HG02938 (cell line): Measurements from ENCODE around the gene SMARCA5.
"Not testable (repeated sequence)": the region's sequence is repeated elsewhere in the genome, so short reads cannot be mapped to it uniquely, and the experiment has no call there.

Source experiments
- ATAC-seq: cut with Tn5 transposase; IDR thresholded peaks from one replicate; pipeline ENCODE4 v1.9.1; 2021; ENCODE audit warnings: mild to moderate bottlenecking, moderate library complexity; ENCODE audit not compliant: unreplicated experiment

Gene SMARCA5

GRCh38 chr4:143513314-143514168, at the start of gene SMARCA5:
Gene SMARCA5, plus strand, starts transcription at chr4:143513702. Its CDS starts 223 bp downstream, at chr4:143513925.
- peak; percentile 79 for ATAC-seq

DNA sequence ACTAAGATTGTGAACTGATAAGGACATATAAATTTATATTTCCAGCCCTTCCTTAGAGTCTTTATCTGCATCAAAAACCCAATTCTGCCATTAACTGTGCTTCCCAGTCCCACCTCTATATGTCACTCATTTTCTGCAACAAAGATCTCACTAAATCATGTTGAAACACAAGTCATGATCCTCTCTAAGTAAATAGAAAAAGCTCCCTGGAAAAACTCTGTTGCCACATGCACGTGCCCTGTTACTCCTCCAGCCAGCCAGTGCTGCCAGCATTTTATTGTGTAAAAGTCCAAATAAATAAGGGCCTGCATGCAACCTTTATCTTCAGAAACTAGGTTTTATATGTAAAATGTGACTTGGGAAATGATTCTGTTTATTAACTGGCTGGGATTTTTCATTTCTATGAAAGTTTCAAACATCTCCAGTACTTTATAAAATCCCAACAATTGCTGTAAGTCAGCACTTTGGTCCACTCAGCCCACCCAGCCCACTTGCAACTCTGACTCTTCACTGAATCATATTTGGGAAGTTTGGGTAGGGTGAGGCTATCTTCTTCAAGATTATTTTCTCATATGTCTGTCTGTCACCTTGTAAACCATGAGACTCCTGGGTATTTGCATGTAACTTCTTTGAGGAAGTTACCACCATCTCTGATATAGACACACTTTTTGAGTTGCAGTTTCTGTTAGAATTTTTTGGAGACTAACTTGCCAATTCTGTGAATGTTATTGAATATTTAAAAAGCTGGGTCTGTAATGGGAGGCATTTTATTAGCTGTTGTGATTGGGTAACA, 40.0 kb upstream of the SMARCA5 start:
- ATAC-seq, result peak; percentile 79

DNA sequence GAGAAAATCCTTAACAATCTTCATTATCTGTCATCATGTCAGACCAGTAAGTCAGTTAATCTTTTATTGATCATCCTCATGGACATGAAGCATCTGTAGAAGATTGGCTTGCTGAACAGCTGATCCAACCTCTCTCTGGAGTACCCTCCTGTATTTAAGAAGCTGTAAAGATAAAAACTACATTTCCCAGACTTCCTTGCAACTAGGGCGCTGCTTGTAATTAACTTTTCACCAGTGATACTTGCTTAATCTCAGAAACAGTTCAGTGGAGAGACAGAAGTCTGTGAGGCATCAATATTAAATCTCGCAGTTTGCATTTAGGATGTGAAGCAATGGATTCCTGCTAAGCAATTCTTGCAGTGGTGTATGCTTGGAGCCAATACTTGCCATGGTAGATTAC, 36.0 kb upstream of the SMARCA5 start:
- no peak for ATAC-seq

DNA sequence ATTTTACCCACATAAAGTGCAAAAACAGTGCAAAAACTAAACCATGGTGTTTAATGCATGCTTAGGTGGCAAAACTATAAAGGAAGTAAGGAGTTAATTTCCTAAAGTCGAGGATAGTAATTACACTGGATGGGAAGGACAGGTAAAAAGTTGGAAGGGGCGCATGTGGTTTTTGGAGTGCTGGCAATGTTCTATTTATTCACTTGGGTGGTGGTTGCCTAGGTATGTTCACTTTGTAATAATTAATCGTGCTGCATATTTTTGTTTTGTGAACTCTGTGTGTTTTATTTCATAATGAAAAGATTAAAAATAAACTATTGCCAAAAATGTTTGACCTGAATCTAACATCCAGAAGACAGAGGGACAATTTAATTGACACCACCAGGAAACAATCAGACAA, 32.1 kb upstream of the SMARCA5 start:
- no peak for ATAC-seq

DNA sequence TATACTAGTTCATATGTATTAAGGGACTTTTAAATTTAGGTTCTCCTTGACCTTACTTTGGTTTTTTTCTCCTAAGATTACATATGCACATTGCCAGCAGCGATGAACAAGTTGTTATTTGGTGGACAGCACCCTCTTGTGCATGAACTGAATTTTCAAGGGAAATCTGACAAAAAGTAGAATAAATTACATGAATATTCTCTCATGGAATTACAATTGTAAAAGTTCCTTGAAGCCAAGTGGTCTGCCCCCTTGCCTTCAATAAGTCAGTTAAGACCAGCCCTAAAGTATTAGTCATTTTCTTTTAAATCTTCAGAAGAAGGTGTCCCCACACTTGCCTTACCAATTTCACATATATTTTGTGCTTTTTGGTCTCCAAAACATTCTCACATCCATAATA, 30.7 kb upstream of the SMARCA5 start:
- ATAC-seq, result peak; percentile 63

- no peak for ATAC-seq
Measured at GRCh38 chr4:143486314-143486713, 27.2 kb upstream of the SMARCA5 start.

GRCh38 chr4:143488687-143489086, 24.8 kb upstream of the SMARCA5 start:
- ATAC-seq, result no peak

GRCh38 chr4:143489106-143489505, 24.4 kb upstream of the SMARCA5 start:
- no peak for ATAC-seq

GRCh38 chr4:143498021-143498420, 15.5 kb upstream of the SMARCA5 start:
- no peak for ATAC-seq

- no peak for ATAC-seq
Measured at GRCh38 chr4:143502231-143502630, 11.3 kb upstream of the SMARCA5 start.

- ATAC-seq, result no peak
Measured at GRCh38 chr4:143506031-143506430, 7.5 kb upstream of the SMARCA5 start.

GRCh38 chr4:143511906-143512305, 1.6 kb upstream of the SMARCA5 start:
- ATAC-seq, result no peak

- ATAC-seq, result peak; percentile 45
Measured at GRCh38 chr4:143512978-143513313, 556 bp upstream of the SMARCA5 start.

GRCh38 chr4:143514169-143514495, 630 bp downstream of the SMARCA5 start:
- ATAC-seq, result no peak

- no peak for ATAC-seq
Measured at GRCh38 chr4:143514497-143514896, 995 bp downstream of the SMARCA5 start.

DNA sequence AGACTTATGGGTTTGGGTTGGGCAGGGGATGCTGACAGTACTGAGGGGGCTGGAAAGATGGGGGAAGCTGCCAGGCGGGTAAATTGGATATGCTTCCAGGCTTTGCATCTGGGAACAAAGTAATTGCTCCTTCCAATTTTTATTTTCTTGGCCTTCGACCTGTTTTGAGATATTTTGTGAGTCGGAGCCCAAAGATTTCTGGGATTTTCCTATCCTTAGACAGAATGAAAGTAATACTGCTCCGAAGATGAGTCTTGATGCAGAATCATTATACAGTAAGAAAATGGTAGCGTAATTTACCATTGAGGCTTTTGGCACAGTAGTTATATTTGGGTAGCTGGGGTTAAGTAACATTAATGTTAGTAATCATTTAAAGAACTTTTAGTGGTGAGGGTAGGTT, 1.4 kb downstream of the SMARCA5 start:
- no peak for ATAC-seq

GRCh38 chr4:143515905-143516304, 2.4 kb downstream of the SMARCA5 start:
- ATAC-seq, result no peak

DNA sequence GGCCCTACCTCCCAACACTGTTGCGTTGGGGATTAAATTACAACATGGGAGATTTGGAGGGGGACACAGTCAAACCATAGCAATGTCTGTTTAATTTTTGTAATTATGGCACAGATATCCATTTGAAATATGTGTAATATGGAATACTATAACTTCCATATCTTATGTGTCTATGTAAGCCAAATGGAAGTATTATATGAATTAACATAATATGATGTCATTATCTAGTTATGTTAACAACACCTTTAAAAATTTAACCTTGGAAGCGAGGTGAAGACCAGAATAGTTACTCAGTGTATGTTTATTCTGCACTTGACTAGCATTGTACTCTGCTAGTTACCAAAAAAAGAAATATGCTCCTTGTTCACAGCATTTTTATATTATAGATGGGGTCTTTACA, 4.3 kb downstream of the SMARCA5 start:
- no peak for ATAC-seq

- ATAC-seq, result no peak
Measured at GRCh38 chr4:143524211-143524610, 10.7 kb downstream of the SMARCA5 start.

- not testable (repeated sequence) for ATAC-seq
Measured at GRCh38 chr4:143528046-143528445, 14.5 kb downstream of the SMARCA5 start.

DNA sequence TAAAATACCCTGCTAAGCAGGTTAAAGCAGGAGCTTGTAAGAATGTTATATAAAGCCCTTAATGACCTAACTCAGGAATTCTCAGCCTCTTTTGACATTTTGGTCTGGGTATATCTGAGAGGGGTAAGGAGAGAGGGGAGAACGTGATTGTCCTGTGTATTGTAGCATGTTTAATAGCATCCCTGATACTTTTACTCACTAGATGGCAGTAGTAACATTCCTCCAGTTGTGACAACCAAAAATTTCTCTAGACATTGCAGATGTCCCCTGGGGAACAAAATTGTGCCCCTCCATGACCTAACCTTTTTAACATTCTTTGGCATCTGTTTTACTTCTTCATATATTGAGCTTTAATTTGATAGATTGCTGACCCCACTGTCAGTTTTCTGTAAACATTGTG, 17.9 kb downstream of the SMARCA5 start:
- ATAC-seq, result peak; percentile 59

GRCh38 chr4:143531788-143532491, 18.4 kb downstream of the SMARCA5 start:
- no peak for ATAC-seq
